HG02588 (cell line): ENCODE results near the gene FAM184A.

Experiments
- ATAC-seq: cut with Tn5 transposase; IDR thresholded peaks from one replicate; pipeline ENCODE4 v1.9.1; 2021; ENCODE audit warnings: mild to moderate bottlenecking, moderate library complexity; ENCODE audit not compliant: unreplicated experiment

FAM184A gene

DNA sequence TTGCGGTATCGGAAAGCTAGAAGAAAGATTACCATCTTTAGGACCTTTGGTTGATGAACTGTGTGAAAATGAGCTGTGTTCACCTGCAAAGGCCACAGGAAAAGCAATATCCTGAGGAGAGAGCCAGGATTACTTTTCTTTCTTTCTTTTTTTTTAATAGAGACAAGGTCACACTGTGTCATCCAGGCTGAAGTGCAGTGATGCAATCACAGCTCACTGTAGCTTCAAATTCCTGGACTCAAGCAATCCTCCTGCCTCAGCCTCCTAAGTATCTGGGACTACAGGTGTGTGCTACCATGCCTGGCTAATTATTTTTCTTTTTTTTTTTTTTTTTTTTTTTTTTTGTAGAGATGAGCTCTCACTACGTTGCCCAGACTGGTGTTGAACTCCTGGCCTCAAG, 17.2 kb downstream of the FAM184A start:
- ATAC-seq = no peak

DNA sequence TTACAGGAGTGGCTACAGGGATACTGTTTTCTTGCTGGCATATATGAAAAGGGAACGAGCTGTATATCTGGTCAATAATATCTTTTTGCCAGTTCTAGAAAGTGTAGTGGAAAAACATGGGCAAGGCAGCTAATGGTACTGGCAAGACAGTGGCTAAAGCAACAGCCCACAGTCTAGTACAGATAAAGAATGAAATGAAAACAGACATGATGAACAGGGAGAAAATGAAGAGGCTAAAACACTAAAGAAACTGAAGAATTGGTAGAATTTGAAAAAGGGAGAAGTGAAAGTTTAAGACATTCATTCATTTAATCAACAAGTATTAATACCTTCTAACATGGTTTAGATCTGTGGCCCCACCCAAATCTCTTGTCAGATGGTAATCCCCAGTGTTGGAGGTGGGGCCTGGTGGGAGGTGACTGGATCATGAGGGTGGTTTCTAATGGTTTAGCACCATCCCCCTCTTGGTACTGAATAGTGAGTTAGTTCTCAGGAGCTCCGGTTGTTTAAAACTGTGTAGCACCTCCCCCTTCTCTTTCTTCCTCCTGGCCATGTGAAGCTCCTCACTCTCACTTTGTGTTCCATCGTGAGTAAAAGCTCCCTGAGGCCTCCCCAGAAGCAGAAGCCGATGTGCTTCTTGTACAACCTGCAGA, 18.1 kb downstream of the FAM184A start:
- no peak for ATAC-seq

DNA sequence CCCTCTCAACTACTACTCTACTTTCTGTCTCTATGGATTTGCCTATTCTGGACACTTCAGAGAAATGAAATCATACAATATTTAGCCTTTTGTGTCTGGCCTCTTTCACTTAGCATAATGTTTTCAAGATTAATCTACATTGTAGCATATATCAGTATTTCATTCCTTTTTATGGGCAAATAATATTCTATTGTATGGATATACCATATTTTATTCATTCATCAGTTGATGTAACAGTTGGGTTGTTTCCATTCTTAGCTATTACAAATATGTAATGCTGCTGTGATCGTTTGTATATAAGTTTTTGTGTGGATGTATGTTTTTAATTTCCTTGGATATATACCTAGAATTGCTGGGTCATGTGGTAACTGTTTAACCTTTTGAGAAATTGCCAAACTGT, 23.4 kb downstream of the FAM184A start:
- ATAC-seq = no peak

DNA sequence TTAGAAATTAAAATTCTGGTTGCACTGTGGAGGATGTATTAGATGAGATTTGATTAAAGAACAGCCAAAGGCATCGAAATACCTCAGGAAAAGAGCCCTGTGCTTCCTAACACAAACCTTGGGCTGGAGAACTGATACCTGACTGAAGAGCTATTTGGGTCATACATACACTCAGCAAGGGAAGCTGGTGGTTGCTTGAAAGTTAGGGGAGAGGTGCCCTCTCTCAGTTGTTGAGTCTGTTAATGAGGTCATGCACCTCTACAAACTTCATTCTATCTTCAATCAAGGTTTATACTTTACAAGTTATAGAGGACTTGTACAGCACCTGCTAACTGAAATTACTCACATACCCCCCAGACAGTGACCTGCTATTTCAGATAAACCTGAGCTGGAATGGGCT, 25.5 kb downstream of the FAM184A start:
- no peak for ATAC-seq

DNA sequence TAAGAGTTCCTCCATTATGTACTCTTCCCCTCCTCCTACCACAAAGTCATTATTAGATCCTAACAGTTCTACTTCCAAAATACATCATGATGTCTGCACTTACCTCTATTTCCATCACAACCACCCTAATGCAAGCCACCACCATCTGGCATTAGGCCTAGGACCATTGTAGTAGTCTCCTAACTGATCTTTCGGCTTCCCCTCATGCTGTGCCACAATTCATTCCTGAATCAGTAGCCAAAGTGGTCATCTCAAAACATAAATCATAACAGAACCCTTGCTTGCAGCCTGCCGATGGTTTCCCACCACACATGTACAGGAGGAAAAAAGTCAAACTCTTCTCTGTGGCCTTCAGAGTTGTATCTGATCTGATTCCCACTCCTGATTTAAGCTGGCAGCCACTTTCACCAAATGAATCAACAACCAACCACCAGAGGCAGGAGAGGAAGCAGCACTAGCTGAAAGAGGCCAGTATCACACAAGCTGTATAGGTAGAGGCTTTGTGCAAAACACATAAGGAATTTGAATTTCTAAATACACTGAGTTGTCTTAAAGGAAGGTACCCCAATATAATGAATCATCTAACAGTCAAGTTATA, 26.1 kb downstream of the FAM184A start:
- no peak for ATAC-seq

DNA sequence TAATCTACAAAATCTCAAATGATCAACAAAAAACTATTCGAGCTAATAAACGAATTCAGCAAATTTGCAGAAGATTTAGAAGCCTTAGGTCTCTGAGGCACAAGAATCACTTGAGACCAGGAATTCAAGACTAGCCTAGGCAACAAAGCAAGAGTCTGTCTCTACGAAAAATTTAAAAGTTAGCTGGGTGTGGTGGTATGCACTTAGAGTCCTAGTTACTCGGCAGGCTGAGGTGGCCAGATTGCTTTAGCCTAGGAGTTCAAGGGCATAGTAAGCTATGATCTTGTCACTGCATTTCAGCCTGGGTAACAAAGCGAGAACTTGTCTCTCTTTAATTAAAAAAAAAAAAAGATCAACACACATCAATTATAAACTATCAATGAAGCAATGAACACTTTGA, 34.2 kb downstream of the FAM184A start:
- no peak for ATAC-seq

DNA sequence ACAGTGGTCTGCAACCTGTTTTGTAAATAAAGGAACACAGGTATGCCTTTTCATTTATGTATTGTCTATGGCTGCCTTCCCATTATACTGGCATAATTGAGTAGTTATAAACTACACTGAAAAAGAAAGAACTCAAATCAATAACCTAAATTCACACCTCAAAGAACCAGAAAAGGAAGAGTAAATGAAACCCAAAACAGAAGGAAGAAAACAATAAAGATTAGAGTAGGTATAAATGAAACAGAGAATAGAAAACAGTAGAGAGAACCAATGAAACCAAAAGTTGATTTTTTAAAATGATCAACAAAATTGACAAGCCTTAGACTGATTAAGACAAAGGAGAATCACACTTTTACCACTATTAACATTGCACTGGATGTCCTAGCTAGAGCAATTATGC, 34.7 kb downstream of the FAM184A start:
- ATAC-seq = no peak

DNA sequence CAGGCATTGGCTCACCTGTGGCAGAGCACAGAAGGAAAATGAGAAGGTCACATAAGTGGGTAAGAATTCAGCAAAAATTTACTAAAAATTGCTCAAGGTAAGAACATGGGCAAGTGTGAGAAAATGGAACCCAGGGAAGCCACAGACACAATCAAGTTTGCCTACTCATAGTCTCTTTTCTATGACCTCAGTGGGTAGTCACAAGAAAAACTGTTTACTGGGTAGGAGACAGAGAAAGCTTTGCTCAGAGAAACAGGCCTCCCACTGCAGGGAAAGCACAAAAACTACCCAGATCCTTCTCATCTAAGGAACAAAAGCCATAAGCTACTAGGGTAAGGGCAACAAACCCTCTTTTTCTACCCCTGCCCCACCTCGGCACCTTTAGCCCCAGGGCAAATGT, 35.2 kb downstream of the FAM184A start:
- ATAC-seq = no peak

DNA sequence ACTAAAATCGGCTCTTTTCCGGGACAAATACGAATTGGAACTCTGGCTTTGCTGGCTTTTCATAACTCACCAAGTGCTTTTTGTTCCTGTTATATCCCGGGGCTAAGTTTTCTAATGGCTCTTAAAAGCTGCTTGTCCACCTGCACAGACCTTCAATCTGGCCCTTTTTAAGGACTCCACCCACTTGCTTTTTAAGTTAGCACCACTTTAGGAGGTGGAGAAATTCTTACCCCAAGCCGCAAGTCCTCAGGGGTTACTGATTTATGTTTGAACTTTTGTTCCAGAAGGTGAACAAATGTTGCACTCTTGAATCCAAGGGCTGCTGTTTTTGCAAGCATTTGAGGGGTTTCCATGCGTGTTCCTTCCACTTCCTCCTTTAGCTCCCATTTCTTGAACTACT, 37.8 kb downstream of the FAM184A start:
- no peak for ATAC-seq

DNA sequence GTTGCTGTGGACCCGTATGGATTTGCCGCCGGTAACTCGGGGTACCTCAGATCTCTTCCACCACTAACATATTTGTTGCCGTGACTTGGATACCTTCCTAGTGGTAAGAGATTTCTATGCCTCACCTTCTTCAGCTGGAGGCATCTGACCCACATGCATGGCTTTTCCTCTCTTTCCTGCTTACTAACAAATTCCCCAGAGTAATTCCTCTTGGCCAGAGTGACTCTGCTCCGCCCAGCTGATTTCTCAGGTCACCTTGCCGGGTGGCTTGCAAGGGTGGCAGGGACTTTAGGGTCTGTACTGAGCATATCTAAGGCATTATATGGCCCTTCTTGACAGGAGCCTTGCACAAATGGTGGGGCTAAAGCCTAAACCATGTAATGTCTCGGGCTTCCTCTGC, 38.2 kb downstream of the FAM184A start:
- ATAC-seq = no peak

DNA sequence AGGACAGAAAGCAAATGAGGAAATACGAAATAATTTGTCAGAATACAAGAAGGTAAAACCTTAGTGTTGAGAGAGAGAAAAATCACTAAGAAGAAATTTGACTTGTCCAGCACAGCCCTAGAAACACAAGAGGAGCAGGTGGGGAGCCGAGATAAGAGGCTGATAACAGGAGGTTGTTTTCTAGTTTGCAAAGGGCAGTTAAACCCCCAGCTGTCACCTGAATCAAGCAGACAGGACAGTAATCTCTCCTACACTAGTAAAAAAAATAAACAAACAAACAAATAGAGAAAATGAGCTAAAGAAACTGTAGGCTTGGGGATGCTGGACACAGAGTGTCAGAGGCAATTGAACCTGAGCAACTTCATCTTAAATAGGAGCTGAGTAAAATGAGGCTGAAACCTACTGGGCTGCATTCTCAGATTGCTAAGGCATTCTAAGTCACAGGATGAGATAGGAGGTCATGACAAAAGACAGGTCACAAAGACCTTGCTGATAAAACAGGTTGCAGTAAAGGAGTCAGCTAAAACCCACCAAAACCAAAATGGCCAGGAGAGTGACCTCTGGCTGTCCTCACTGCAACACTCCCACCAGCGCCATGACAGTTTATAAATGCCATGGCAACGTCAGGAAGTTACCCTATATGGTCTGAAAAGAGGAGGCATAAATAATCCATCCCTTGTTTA, 40.4 kb downstream of the FAM184A start:
- no peak for ATAC-seq

DNA sequence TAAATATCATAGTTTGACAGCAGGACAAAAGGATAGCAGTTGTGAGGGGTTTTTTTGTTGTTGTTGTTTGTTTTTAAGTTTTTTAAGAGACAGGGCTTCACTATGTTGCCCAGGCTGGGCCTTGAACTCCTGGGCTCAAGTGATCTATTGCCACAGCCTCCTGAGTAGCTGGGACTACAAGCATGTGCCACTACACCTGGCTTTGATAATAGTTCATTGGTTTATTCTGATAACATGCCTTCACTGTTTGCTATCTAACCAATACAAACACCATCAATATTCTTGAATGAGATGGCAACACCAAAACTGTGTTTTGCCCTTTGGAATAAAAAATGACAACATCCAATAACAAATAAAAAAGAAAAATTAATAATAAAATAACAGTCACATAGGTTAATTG, 41.2 kb downstream of the FAM184A start:
- ATAC-seq = no peak

DNA sequence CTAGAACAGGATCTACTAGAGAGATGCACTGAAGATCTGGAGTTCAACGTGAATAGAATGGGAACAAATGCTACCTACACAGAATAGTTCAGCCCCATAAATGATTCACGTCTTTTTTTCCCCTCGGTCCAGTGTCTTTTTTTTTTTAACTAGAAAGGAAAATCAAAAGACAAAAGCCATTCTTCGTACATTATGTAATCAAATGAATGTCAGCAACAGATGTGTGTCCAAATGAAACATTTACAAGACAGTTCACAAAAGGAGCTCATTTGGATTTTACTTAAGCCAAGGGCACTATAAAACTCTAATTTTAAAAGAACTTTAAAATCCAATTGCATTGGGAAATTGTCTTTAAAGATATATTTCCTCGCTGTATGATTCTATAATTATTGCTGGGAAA, 42.4 kb downstream of the FAM184A start:
- ATAC-seq = no peak

DNA sequence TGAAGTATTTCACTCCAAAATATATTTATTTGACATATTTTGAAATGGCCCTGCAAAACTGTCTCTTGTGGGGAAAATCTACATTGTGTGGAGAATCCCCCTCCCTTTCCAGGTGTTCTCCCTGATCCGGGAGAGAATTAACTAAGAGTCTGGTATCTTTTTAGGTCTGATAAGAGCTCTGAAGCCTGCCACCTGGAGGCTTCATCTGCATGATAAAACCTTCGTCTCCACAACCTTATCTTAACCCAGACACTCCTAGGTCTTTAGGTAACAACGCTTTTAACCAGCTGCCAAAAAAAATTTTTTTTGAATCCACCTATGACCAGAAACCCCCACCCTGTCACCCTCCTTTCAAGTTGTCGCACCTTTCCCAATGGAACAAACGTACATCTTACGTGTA, 43.0 kb downstream of the FAM184A start:
- no peak for ATAC-seq

DNA sequence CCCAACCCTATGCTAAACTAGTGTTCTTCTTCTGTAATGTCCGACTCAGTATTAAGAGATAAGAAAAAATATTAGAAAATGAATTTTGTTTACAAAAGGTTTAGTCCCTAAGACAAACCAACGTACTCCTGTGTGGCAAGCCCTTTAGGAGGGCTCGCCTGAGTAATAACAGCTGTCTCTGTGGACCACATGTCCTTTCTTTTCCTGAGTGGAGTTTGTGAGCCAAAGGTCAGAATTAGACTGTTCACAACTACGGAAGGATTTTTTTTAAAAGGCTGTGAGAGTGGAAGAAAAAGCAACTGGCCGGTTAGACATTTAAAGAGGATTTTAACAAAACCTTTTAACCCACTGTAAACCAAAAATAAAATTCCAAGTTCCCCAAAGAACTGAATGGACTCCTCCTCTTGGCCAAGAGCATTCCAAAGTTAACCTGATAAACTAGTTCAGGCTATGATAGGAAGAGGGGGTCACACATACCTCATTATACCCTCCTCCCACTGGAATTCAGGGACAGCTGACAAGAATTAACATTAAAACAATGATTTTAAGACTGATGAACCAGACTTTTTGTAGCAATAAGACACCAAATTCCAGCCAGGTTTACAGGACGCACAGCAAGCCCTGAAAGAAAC, 43.5 kb downstream of the FAM184A start:
- no peak for ATAC-seq

DNA sequence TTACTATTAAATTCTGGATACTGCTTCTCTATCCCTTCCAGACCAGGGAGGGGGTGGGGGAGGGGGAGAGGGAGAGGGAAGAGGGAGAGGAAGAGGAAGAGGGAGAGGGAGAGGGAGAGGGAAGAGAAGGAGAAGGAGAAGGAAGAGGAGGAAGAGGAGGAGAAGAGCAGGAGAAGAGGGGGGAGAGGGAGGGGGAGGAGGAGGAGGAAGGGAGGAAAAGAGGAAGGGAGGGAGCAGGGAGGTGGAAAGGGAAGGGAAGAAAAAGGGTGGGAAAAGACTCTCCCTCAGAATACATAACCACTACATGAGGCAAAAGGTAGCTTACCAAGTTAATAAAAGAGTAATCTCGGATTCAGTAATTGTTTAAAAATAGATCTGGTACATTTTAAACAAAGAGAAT, 46.0 kb downstream of the FAM184A start:
- ATAC-seq = no peak

DNA sequence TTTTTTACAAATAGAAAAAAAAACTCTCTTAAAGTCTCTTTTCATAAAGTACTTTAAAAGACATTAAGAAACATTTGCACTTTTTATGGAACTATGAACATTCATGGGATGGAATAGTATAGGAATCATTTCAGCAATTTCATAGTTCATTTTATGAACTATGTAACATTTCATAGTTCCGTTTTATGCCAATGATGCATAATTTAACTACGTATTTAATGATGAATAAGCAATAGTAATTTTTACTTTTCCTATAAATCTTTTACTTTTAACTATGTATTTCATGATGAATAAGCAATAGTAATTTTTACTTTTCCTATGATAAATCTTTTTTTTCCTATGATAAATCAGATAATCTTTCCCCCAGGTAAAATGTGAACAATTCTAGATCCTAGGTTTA, 47.7 kb downstream of the FAM184A start:
- no peak for ATAC-seq

DNA sequence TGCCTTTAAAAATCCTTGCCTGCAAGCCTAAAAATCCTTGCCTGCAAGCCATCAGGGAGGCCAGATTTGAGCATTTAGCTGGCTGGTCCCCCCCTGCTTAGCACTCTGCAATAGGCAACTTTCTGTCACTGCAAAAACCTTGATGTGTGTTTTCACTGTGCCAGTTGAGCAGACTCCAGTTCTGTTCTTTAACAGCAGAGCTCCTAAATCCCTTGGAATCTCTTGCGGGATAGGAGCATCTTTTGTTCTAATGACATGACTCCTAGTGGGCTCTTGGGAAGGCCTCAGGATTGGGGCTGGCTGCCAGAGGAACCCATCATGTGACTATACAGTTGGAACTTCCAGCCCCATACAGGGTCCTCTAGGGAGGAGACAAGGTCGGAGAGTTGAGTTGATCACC, 50.4 kb downstream of the FAM184A start:
- no peak for ATAC-seq

DNA sequence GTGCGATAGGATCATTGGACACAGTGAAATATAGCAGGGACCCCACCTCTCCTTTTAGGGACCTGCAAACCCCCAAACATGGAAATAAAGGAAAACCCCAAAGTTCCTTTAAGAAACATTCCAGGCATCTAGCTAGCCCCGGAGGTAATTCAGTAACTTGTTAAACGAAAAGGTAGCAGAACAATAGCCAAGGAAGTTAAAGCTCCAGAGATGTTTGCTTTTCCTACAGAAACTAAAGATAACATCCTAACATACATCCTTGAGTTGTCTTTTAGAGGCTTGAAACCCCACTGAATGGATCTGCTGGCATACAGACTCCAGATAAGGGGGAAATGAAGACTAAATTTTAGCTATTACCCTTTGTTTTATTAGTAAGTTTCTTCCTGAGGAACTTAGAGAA, 51.0 kb downstream of the FAM184A start:
- no peak for ATAC-seq

DNA sequence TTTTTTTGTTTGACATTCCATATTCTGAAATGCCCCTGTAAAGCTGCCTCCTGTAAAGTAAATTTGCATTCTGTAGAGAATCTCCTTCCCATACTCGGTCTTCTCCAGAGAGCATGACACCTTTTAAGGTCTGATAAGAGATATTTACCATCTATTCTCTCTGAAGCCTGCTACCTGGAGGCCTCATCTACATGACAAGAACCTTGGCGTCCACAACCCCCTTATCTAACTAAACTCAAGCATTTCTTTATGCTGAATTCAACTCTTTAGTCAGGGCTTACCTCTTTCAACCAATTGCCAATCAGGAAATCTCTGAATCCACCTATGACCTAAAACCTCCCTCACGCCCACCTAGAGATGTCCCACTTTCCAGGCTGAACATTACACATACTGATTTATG, 51.6 kb downstream of the FAM184A start:
- ATAC-seq = no peak

DNA sequence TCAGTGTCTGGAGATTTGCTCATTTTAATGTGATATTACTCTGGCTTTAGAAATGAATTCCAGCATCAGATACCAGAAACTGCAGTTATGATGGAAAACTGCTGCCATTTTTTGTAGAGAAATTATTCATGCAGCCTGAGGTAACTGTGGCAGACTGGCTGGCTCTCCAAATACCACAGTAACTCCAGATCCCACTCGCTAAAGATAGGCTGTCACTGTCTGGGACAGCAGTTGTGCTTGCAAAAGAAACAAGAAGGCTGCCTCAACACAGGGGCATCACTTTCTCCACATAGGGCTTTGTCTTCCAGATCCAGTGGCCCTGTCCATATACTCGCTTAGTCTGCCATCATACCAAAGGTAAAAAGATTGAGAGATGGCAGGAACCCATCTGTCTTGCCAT, 52.7 kb downstream of the FAM184A start:
- ATAC-seq = no peak

DNA sequence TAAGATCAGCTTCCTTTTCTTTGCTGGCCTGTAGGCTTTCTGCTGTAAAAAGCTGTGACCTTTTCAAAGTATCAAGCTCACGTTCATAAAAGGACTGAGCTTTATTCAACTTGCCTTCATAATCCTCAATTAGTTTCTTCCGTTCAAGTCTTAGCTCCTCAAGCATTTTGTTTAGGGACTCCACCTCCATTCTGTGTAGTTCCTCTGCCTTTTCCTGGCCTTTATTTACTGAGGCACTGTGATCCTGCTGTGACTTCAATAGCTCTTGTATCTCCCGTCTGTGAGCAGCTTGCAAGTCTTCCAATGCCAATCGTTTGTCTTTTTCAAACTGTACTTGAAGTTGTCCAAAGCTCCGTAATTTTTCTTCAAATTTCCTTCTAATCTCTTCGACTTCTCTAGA, 54.4 kb downstream of the FAM184A start:
- ATAC-seq = no peak
